Activated CD8-positive, alpha-beta memory T cell treated with anti-CD3 and anti-CD28 coated beads for 4 hours (primary cell): Measurements from ENCODE around the gene FGF23.
"Not testable (repeated sequence)": the region's sequence is repeated elsewhere in the genome, so short reads cannot be mapped to it uniquely, and the experiment has no call there.

Source experiments
- DNase-seq, 2 donors: peaks; one replicate each; pipeline ENCODE4 v3.0.0-alpha.2; 2020; ENCODE audit warnings: low read depth in 2 of 2

The FGF23 gene

DNA sequence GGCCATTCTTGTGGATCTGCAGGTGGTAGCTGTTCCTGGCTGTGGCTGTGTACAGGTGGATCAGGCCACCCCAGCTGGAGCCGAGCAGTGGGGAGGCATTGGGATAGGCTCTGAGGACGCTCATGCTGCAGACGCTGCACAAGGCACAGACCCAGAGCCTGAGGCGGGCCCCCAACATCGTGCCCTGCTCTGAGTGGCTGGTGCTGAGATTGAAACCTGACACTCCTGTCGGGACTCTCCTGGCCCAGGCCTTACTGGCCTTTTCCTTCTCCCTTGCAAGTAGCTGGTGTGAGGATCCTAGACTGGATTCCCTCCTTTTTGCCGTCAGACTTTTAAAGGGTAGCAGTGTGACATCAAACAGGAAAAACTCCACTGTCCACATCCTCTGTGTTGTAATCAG, at the start of gene FGF23:
Gene FGF23, minus strand, starts transcription at position 308 of the 400 bp plus-strand sequence. Its CDS starts 130 bp downstream, at position 178.
- no peak for DNase-seq

DNA sequence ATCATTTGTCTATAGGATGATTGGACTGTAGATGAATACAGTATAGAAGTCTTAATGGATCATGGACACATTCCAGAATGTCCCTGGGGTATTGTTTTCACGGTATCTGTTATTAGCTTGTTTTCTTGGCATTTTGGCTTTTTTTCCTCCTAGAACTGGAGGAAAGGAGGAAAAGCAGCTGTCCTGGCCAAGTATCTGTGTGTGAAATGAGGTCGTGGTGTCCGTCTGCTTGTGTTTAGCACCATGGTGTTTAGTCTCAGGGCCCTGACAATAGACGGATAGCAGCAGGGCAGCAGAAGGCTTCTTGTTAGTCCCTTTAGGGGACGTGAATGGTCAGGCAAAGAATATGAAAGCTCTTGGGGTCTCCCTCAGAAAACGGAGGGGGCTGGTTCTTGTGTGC, 44.9 kb upstream of the FGF23 start:
- DNase-seq = no peak

DNA sequence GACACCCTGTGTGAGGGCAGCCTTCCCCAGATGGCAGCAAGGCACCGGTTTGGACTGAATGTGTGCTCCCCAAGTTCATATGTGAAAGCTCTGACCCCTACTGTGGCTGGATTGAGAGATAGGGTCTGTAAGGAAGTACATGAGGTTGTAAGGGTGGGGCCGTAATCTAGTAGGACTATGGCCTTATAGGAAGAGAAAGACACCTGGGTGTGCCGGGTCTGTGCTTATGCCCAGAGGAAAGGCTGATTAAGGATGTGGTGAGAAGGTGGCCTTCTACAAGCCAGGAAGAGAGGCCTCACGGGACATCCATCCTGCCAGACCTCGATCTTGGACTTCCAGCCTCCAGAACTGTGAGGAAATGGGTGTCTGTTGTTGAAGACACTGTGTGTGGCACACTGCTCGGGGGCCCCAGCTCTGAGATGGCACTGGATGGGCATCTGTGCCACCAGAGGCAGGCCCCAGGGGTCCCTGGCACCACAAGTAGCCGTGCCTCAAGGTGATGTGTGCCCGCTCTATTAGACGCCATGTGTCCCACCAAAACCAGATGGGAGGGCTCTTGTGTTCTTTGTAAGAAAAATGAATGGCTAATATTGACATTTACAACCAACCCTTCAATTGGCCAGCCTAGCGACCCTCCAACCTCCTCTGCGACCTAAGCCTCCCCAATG, 44.1 kb upstream of the FGF23 start:
- no peak for DNase-seq

DNA sequence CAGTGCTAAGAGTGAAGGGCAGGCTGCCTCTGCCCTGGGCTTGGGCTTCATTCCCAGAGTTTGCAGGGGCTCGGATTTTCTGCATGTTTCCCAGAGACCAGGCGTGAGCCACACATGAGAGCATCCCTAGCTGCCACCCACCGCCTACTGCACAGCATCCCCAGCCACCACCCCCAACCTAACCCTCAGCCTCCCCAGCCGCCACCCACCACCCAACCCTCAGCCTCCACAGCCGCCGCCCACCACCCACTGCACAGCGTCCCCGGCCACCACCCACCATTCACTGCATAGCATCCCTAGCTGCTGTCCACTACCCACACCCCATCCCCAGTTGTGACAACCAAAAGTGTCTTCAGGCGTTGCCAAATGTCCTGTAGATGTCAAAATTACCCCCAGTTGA, 43.5 kb upstream of the FGF23 start:
- no peak for DNase-seq

DNA sequence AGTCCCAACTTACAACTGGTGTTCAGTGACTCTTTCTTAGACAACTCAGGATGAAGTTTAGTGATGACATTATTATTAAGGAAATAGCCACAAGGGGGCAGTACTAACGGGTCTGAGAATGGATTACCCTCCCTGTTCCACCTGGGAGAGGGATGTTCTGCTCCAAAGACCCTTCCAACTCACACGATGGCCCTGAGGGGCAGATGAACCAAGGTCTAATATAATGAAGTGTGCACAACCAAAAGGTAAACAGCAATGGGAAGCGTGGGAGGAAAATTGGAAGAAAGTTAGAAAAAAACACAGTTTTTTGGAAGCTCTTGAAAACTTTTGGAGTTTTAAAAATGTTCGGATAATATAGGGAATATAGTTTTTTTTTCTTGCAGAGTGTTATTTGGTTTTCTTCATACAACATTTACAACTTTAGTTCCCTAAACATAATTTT, 42.1 kb upstream of the FGF23 start:
- DNase-seq = no peak

DNA sequence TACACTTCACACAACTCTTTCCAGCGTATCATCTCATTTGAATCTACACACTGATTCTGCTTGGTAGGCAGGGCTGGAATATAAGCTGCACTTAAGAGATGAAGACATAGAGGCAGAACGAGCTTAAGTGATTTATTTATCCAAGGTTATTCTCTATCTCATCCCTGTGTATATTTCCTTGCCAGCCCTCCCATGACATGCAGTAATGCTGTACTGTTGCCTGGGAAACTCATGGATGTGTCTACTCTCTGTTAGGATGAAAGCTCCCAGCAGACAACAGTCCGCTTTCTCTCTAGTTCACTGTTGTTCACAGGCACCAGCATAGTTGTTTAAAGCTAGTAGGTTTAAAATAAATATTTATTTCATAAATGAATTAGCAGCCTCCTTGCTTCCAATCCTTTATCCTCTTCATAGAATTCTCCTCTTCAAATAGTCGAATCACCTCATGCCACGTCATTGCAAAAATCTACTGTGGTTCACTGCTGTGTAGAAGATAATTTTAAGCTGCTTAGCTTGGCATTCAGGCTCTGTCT, 40.7 kb upstream of the FGF23 start:
- DNase-seq = no peak

DNA sequence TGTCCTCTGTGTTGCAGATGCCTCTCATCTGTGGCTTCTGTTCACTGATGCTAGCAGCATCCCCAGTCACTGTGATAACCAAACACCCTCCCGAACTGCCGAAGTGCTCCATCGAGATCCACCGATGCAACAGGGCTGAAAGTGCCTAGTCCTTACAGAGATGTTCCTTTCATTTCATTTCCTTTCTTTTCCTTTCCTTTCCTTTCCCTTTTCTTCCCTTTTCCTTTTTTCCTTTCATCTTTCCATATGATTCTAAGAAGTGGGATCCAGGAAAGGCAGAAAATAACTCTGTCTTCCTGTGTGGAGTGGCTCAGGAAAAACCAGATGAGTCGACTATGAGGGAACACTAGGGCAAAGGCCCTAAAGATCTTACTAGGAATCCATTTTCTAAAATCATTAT, 39.4 kb upstream of the FGF23 start:
- no peak for DNase-seq

DNA sequence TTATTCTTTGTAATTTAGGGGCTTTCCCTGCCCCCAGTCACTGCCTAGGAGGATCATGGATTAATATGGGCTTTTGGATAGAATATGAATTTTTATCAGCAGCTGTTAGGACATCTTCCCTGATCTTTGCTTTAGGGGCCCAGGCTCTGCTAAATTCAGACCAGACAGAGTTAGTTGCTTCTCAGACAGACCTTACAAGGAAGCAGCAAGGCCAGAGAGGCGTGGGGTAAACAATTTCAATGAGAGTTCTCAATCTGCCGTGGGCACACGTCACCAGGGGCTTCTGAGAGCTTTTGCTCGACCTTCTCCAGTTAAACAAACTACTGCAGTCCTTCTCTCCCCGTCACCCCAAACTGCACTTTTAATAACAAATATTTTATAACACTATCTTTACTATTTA, 38.4 kb upstream of the FGF23 start:
- no peak for DNase-seq

DNA sequence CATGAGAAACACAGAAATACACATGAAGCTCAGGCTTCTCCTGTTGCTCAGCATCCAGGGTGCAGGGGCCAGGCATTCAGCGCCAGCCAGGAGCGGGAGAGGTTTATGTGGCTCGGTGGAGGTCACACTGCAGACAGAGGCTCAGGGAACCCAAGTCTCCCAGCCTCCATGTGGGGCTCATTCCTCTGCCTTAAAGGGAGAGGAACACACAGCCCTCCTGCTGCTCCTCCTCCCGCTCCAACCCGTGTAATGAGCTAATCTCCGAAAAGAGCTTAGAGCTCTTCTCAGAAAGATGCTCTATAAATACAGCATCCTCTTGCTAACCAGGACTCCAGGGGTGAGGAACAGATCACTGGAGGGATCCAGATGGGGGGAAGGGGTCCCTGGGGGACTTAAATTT, 37.9 kb upstream of the FGF23 start:
- no peak for DNase-seq

DNA sequence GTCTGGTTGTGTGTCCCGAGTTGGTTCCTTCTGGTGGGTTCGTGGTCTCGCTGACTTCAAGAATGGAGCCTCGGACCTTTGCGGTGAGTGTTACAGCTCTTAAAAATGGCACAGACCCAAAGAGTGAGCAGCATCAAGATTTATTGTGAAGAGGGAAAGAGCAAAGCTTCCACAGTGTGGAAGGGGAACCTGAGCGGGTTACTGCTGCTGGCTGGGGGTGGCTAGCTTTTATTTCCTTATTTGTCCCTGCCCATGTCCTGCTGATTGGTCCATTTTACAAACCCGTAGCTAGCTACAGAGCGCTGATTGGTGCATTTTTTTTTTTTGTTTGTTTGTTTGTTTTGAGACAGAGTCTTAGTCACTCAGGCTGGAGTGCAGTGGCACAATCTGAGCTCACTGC, 36.8 kb upstream of the FGF23 start:
- no peak for DNase-seq

DNA sequence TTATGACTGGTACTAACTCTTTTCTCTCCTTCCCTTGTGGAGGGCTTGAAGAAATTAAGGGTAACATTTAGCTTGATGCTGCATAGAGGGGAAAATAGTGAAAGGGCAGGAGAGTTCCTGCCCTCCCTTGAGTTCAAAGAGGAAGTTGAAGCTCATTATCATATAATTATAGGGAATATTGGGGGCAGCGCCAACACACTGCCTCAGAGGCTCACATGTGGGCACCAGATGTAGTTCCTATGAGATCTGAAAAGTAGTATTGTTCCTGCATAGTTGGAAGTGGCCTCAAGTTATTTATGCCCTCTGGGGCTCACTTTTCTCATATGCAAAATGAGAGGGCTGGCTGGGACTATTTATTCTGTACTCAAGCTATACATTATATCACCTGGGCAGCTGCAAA, 33.0 kb upstream of the FGF23 start:
- DNase-seq = no peak

DNA sequence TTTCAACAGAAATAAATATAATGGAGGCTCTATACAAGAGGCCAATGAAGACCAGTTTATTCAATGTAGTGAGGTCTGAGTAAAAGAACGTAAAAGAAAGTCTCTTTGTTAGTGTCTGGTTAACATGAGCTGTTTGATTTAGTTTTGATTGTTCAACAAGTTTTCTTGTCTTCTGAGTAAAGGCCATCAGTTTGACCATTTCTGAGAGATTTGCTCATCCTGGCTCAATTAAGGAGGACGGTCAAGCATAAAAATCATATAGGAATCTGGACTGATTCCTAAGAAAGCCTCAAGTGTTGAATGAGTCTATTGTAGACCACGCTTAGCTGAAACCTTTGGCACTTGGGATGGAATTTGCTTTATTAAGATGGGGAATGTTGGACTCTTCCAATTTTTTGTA, 32.5 kb upstream of the FGF23 start:
- no peak for DNase-seq

DNA sequence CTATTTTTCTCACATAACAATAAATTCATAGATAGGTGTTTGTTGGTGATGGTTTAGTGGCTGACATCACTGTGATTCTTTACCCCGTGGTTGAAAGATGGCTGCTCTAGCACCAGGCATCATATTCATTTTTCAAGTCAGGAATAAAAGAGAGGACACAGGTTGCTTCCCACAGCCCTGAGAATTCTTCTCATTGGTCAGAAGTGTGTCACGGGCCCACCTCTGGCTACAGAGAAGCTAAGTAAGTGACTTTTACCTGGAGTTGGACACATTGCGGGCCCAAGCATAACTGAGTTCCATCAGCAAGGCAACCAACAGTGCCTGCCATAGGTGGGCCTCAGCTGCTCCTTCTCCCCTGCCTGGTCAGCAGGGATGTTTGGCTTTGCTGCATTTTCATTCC, 27.6 kb upstream of the FGF23 start:
- no peak for DNase-seq

DNA sequence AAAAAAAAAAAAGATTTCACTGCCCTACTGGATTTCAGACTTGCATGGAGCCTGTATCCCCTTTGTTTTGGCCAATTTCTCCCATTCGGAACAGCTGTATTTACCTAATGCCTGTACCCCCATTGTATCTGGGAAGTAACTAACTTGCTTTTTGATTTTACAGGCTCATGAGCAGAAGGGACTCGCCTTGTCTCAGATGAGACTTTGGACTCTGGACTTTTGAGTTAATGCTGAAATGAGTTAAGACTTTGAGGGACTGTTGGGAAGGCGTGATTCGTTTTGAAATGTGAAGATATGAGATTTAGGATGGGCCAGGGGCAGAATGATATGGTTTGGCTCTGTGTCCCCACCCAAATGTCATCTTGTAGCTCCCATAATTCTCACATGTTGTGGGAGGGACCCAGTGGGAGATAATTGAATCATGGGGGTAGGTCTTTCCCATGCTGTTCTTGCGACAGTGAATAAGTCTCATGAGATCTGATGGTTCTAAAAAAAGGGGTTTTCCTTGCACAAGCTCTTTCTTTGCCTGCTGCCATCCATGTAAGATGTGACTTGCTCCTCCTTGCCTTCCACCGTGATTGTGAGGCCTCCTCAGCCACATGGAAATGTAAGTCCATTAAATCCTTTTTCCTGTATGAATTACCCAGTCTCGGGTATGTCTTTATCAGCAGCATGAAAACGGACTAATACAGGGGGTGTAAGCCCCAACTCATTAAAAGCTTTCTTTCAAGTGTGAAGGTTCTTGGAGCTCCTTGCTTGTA, 25.5 kb upstream of the FGF23 start:
- DNase-seq = not testable (repeated sequence)

DNA sequence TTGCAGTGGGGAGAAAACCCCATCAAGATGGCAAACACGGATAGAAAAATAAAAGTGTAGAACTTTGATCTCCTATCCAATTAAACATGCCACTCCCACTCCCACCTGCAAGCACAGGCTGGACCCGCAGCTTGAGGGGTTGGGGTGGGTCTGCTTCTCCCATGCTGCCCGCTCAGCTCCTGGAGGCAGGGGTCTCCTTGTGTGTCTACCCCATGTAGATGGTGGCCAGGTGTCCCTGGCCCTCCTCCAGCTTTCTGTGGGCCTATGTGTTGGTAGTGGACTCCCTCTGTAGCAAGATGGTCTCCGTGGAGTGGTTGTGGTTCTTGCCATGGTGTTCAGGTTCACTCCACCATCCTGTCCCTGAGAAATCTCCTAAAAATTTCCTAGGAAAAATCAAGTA, 23.5 kb upstream of the FGF23 start:
- no peak for DNase-seq

DNA sequence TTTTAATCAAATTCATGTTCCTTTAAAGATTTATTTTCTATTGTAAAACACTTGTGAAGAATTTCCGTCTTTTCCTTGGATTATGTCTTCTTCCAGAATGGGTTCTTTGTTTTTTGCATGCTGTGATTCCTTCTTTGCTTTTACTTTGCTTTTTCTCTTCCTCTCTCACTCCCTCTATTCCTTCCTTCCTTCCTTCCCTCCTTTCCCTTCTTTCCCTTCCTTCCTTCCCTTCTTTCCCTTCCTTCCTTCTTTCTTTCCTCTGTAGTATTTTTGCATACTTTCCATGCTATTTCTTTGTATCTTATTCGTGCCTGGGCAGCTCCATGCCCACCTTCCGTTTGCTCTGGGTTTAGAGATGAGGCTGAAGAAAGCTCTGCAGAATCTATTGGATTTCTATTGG, 21.6 kb upstream of the FGF23 start:
- DNase-seq = no peak

DNA sequence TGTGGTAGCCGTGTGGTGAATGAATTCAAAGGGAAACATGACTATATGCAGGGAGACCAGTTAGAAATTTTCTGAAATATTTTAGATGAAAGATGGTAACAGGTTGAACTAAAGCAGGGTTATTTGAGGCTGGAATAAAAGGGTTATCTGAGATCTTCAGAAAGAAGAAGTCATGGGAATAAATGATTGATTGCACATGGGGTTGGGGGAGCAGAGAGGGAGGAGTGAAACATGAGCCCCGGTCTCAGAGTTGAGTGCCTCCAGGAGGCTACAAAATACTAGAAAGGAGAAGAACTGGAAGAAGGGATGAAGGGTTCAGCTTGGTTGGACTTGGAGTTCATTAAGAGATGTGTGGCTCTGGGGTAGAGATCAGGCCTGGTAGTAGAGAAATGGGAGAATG, 16.3 kb upstream of the FGF23 start:
- no peak for DNase-seq

DNA sequence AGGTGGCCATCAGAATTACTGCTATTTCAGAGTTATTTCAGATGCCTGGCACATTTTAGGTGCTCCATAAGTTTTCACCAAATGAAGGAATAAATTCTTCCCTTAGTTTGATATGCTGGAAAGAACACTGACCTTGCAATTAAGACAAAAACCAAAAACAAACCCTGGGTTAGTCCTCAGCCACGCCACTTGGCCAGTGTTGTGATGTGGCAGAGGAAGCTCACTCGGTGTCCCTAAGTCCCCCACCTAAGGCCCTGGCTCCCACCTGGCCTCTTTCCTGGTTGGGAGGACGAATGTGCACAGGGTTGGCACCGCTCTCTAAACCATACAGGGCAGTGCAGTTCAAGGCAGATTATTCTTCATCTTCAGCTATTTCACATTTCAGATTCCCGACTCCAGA, 13.7 kb upstream of the FGF23 start:
- DNase-seq = no peak

DNA sequence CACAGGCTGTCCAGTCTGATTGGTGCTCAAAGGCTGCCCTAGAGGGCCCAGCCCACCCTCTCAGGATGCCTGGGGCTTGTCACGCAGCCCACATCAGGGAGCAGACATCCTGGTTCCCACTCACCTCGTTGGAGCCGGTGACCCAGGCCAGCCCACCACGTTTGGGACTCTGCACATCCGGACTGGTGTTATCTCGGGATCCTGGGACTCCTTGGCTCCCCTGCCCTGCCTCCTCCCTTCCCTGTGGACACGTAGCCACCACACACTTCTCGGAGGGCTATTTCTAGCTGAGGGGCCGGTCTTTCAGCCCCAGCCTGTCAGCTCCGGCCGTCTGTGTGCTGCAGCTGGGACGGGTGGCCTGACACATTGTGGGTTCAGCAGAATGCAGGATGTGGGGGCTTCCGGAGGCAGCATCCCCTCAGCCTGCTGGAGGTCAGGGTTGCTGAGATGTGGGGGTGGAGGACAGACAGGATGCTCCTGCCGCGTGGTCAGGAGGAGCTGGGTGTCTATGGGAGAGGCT, 12.8 kb upstream of the FGF23 start:
- DNase-seq = no peak

DNA sequence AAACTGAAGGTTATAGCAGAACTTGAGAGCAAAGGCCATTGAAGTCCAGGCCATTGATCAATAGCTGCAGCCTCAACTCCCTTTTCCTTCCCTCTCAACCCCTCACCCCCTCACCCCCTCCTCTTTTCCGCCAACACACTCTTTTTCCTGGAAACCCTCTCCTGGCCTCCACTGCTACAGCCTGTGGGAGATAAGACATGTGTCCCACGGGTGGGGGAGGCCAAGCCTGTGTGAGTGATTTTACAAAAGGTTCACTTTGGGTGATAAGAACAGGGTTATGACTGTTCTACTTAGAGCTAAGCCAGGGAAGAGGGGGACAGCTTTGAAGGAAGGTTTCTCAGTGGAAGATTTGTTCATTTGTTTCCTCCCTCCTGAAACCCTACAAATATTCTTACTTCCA, 9.2 kb upstream of the FGF23 start:
- no peak for DNase-seq

DNA sequence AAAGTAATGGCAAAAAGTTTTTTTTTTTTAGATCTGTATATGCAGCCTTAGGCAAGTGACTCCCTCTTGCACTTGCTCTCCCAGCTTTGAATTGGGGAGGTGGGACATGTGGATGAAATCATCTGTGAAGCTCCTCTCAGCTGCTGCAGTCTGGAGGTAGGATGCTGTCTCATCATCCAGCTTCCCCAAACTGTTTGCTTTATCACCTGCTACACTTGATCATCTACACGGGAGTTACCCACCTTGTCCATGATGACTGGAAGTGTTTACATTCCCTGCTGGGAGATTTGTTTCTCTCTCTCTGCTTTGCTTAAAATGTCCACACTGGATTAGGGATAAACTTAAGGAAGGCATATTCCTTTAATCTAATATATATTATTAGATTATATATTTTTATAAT, 8.5 kb upstream of the FGF23 start:
- no peak for DNase-seq

DNA sequence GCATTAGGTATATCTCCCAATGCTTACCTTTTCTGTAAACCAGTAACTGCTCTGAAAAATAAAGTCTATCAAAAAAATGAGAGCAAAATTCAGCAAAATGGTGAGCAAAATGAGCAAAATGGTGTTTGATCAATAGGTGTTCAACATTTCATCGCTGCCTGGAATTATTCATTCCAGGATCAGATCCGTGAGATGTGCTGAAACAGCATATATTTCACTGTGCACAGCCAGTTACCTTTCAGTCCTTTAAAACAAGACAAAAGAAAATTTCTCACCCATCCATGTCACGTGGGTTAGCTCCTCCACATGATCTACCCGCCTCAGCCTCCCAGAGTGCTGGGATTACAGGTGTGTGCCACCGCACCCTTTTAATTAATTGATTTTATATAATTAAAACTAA, 8.1 kb upstream of the FGF23 start:
- no peak for DNase-seq

DNA sequence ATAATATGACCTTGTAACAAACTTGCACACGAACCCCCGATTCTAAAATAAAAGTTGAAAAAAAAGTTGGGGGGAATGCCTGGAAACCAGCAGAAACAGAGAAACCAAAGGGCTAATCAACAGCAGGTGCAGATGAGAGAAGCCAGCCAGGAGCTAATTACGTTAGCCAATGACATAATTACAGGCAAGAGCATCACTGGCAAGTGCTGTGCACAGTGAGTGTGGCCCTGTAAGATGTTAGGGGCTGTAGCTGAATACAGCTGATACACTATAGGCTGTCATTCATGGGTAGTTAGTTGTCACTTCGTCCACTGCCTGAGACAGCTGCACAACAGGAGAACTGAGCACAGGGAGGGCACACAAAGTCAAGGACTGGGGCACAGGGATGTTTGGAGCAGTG, 7.3 kb upstream of the FGF23 start:
- DNase-seq = no peak
